GM12878 (cell line): ENCODE data around the gene SNPH. TPM values are rescaled to one million over a fixed set of nuclear protein-coding genes. Genes with fewer than 3 reads are reported as not detected.

Experiments
- ATAC-seq: fragments of 200-7000 bp; cut with Tn5 transposase; 3 replicates; pipeline ENCODE4 v1.9.1; 2020; ENCODE audit warnings: mild to moderate bottlenecking, moderate library complexity
- BruUV-seq: library from RNA; stranded (reverse); fragments of 400-500 nt; replicated peaks from 2 replicates; lab custom pipeline; 2021; lab: Mats Ljungman, UMichigan
- CTCF ChIA-PET: fragments of 300-600 bp; sonication (Branson Sonifier 250); formaldehyde crosslinking; extraction: SDS; loops from one replicate; lab custom pipeline; 2021; ENCODE audit warnings: inconsistent platforms; lab: Yijun Ruan, JAX
- POLR2A ChIA-PET: fragments of 350-600 bp; formaldehyde crosslinking; extraction: SDS; loops from one replicate; lab custom pipeline; 2021; ENCODE audit warnings: inconsistent platforms; lab: Charles Lee
- RAD21 ChIA-PET: fragments of 300-600 bp; sonication (Branson Sonifier 250); formaldehyde crosslinking; loops from one replicate; lab custom pipeline; 2023; ENCODE audit warnings: antibody characterized with exemption; ENCODE audit not compliant: unreplicated experiment; lab: Charles Lee
- SMC1A ChIA-PET: fragments of 300-600 bp; sonication (Branson Sonifier 250); formaldehyde crosslinking; loops from one replicate; lab custom pipeline; 2023; ENCODE audit not compliant: unreplicated experiment, uncharacterized antibody; lab: Charles Lee
- DNase-seq: peaks from one replicate; pipeline ENCODE4 v3.0.0-alpha.2; 2011; ENCODE audit warnings: low read depth, low spot score
- FAIRE-seq: peaks from 3 replicates; lab custom pipeline; 2011; peaks lifted over from hg19 to GRCh38; lab: Jason Lieb, UNC
- H2AFZ ChIP-seq: 2 replicates; pipeline ENCODE4 v1.6.0; 2011; ENCODE audit warnings: low read depth, low read length, control low read depth; ENCODE audit not compliant: control insufficient read depth
- H3K27ac ChIP-seq: 2 replicates; pipeline ENCODE4 v1.5.1; 2011; ENCODE audit warnings: control low read depth; ENCODE audit not compliant: control insufficient read depth, insufficient read depth
- H3K27me3 ChIP-seq, 2 experiments: replicated peaks in 1 of 2; 2 replicates each; pipeline versions ENCODE4 v1.6.0 to v1.6.1; 2011; ENCODE audit warnings: low read length in 1 of 2; ENCODE audit not compliant: control insufficient read depth in 2 of 2, insufficient read depth in 2 of 2
- H3K36me3 ChIP-seq, 2 experiments: 2 replicates each; pipeline ENCODE4 v1.5.1; 2011; ENCODE audit warnings: low read length in 1 of 2; ENCODE audit not compliant: control insufficient read depth in 2 of 2, insufficient read depth in 2 of 2
- H3K4me1 ChIP-seq: 2 replicates; pipeline ENCODE4 v1.6.1; 2011; ENCODE audit warnings: mild to moderate bottlenecking, low read length, moderate library complexity, mixed read lengths; ENCODE audit not compliant: control insufficient read depth, insufficient read depth
- H3K4me2 ChIP-seq: 2 replicates; pipeline ENCODE4 v1.6.0; 2011; ENCODE audit warnings: control low read depth; ENCODE audit not compliant: control insufficient read depth, insufficient read depth
- H3K4me3 ChIP-seq: fragments of 200-600 bp; sonication (generic); 2 replicates; pipeline ENCODE4 v1.5.1; 2016
- H3K79me2 ChIP-seq: 2 replicates; pipeline ENCODE4 v1.6.0; 2011; ENCODE audit warnings: low read length; ENCODE audit not compliant: control insufficient read depth, insufficient read depth
- H3K9ac ChIP-seq: 2 replicates; pipeline ENCODE4 v1.8.0; 2011; ENCODE audit warnings: low read length, control low read depth, mixed read lengths; ENCODE audit not compliant: control insufficient read depth, insufficient read depth
- H3K9me3 ChIP-seq: replicated peaks from 3 replicates; pipeline ENCODE4 v1.5.1; 2011; ENCODE audit warnings: mild to moderate bottlenecking, low read length; ENCODE audit not compliant: control insufficient read depth, insufficient read depth
- H4K20me1 ChIP-seq: 2 replicates; pipeline ENCODE4 v1.6.0; 2011; ENCODE audit not compliant: control insufficient read depth, insufficient read depth
- BMI1 ChIP-seq: fragments of 450-650 bp; IDR thresholded peaks from 2 replicates; pipeline ENCODE4 v1.6.1; 2016; ENCODE audit warnings: mild to moderate bottlenecking, moderate library complexity, borderline replicate concordance
- GATAD2B ChIP-seq: fragments of 450-650 bp; conservative IDR thresholded peaks from 2 replicates; pipeline ENCODE4 v1.6.1; 2017; ENCODE audit warnings: low read depth, mild to moderate bottlenecking, moderate library complexity
- MLLT1 ChIP-seq: fragments of 450-650 bp; IDR thresholded peaks from 2 replicates; pipeline ENCODE4 v1.6.1; 2016; ENCODE audit warnings: mild to moderate bottlenecking
- TAF1 ChIP-seq: IDR thresholded peaks from 2 replicates; pipeline ENCODE4 v1.6.1; 2011; ENCODE audit warnings: mild to moderate bottlenecking, low read depth, low read length, borderline replicate concordance
- USF1 ChIP-seq: IDR thresholded peaks from 2 replicates; pipeline ENCODE4 v1.6.1; 2011; ENCODE audit warnings: borderline replicate concordance, low read depth, mild to moderate bottlenecking, moderate library complexity, mixed read lengths, low read length; ENCODE audit not compliant: insufficient read depth; ENCODE audit errors: extremely low read length
- WRNIP1 ChIP-seq: IDR thresholded peaks from 2 replicates; pipeline ENCODE4 v1.6.1; 2011; ENCODE audit warnings: low read depth, low read length, improper control_type of control experiment, borderline replicate concordance
- WGBS: methylation state at CpG from one replicate; pipeline ENCODE4 v1.1.6; 2016; ENCODE audit warnings: low lambda C conversion rate; ENCODE audit not compliant: insufficient replicate concordance, insufficient coverage; ENCODE audit errors: missing lambda C conversion rate; 5-methylcytosine and 5-hydroxymethylcytosine counted together
- in situ Hi-C: fragments of 300-500 bp; cut with MboI; formaldehyde crosslinking; loops from 9 replicates; pipeline ENCODE4 v1.14.3; 2018; ENCODE audit warnings: mixed read lengths
- intact Hi-C: fragments of 100-400 bp; cut with micrococcal nuclease; formaldehyde crosslinking; loops from one replicate; pipeline ENCODE4 v1.14.2; 2022; ENCODE audit not compliant: unreplicated experiment
- polyA plus RNA-seq, 11 experiments: library from polyadenylated mRNA; depleted of rRNA in 4 of 11; unstranded in 6 of 11; stranded (reverse) in 5 of 11; fragments of >200 nt; fragmentation: Nextera tagmentation in 4 of 11; fragmentation: Illumina TruSeq in 1 of 11; extraction: Ambion mirVana in 4 of 11; extraction: Trizol in 1 of 11; gene quantifications; 1 replicate in 1 of 11; 2 replicates in 10 of 11; pipeline versions ENCODE4 v1.2.1 to v1.2.3, GENCODE V29; 2011 to 2016; ENCODE audit warnings: inconsistent platforms in 2 of 11, missing spikeins in 2 of 11, low read depth in 1 of 11
- total RNA-seq, 4 experiments: library from RNA; depleted of rRNA in 3 of 4; stranded (reverse); fragments of >200 nt in 3 of 4; fragmentation: Illumina TruSeq in 1 of 4; extraction: Trizol in 1 of 4; gene quantifications; 2 replicates each; pipeline versions ENCODE4 v1.2.1 to v1.2.3, GENCODE V29; 2013 to 2021
- TF ChIP-seq, protein P1 (sequence below): fragments of 450-650 bp; IDR thresholded peaks from 2 replicates; pipeline ENCODE4 v1.6.1; 2018; ENCODE audit warnings: borderline replicate concordance, mild to moderate bottlenecking; ENCODE audit not compliant: partially characterized antibody

Gene SNPH
- total and polyA plus RNA-seq, 10 of the 15 experiments (the other 5 are each of a cell fraction or from before 2014, with no cell fraction given), result 0.02 to 0.45 (median 0.34) TPM; not detected in 2

DNA sequence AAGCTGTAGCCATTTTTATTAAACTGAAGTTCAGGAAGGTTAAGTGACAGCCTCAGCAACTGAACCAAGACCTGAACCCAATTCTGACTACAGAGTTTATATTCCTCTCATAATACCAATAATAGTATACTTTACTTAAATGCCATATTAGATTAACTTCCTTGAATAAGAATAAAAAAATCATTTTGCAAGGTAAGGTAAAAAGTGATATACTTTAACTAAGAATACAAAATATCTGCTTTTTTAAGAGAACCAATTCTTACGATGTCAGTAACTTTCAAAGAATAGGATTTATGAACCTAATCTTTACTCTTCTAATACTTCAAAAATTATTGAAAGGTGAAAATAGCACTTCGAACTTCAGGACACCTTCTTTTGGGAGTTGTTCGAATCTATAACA, 36.6 kb upstream of the SNPH start:
- Histone ChIP-seq H3K27ac (no peak overlapping the region), H3K4me3 (no peak overlapping the region), H4K20me1 (no peaks in the 10 kb centered on the region), H3K4me1 (peaks cover 10% of the 10 kb centered on the region; the same call in 1 of the 2 replicates), H3K9me3 (no peaks in the 10 kb centered on the region), H3K4me2 (no peak overlapping the region), H3K9ac (no peak overlapping the region), H2AFZ (no peak overlapping the region), H3K36me3 (no peaks in the 10 kb centered on the region), H3K79me2 (no peaks in the 10 kb centered on the region), H3K27me3 (peaks cover 0 to 2% of the 10 kb centered on the region in 2 experiments; a peak in 2 of 4 replicates)
- intact Hi-C loops (no loop called here), in situ Hi-C loops (no loop called here)
- POLR2A ChIA-PET, result no interaction called here
- SMC1A ChIA-PET, result no interaction called here
- 78% methylated on average over 3 of the region's 3 CpGs for WGBS
- TF ChIP-seq USF1 (no peak), WRNIP1 (no peak), GATAD2B (no peak), BMI1 (no peak), MLLT1 (no peak), TAF1 (no peak)
- TF ChIP-seq, protein P1, sequence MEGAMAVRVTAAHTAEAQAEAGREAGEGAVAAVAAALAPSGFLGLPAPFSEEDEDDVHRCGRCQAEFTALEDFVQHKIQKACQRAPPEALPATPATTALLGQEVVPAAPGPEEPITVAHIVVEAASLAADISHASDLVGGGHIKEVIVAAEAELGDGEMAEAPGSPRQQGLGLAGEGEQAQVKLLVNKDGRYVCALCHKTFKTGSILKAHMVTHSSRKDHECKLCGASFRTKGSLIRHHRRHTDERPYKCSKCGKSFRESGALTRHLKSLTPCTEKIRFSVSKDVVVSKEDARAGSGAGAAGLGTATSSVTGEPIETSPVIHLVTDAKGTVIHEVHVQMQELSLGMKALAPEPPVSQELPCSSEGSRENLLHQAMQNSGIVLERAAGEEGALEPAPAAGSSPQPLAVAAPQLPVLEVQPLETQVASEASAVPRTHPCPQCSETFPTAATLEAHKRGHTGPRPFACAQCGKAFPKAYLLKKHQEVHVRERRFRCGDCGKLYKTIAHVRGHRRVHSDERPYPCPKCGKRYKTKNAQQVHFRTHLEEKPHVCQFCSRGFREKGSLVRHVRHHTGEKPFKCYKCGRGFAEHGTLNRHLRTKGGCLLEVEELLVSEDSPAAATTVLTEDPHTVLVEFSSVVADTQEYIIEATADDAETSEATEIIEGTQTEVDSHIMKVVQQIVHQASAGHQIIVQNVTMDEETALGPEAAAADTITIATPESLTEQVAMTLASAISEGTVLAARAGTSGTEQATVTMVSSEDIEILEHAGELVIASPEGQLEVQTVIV, result no peak
- ATAC-seq (no peak), FAIRE-seq (no peak), DNase-seq (no peak)
- BruUV-seq, result no TSS peak
- CTCF ChIA-PET, result interaction anchor here (0.7 kb wide), 1 partner anchor 255 kb away, joined by 3 read pairs; no protein-coding TSS in a partner anchor
- RAD21 ChIA-PET, result no interaction called here
